Measurements from ENCODE around the gene LVRN. TPM values are rescaled to one million over a fixed set of nuclear protein-coding genes. Genes with fewer than 3 reads are reported as not detected.

The LVRN gene
- total and polyA plus RNA-seq, 8 donors = 0.08 to 0.61 (median 0.28) TPM; not detected in 1

Other genes starting within 250 kb of the LVRN start
- 1 to 10 TPM; 1.9 to 8.7 (median 3.8) TPM for gene CDO1, start 145.8 kb upstream of the LVRN start, total RNA-seq
- 10 to 100 TPM in 1 of 2 donors, 1 to 10 TPM in 1; 6.7 to 19.7 TPM for gene CDO1, start 145.8 kb upstream of the LVRN start, polyA plus RNA-seq
- gene ATG12, start 120.9 kb upstream of the LVRN start, total RNA-seq = 10 to 100 TPM; 13.0 to 21.5 (median 14.6) TPM
- 10 to 100 TPM; 16.1 to 28.4 TPM for gene ATG12, start 120.9 kb upstream of the LVRN start, polyA plus RNA-seq
- gene AP3S1, start 120.5 kb upstream of the LVRN start, total RNA-seq = 10 to 100 TPM; 40.6 to 58.4 (median 52.5) TPM
- 10 to 100 TPM; 26.0 to 36.4 TPM for gene AP3S1, start 120.5 kb upstream of the LVRN start, polyA plus RNA-seq
- gene ARL14EPL, start 70.0 kb downstream of the LVRN start, total RNA-seq = not detected
- not detected for gene ARL14EPL, start 70.0 kb downstream of the LVRN start, polyA plus RNA-seq
- 10 to 100 TPM; 12.8 to 21.8 (median 14.7) TPM for gene COMMD10, start 122.5 kb downstream of the LVRN start, total RNA-seq
- 10 to 100 TPM; 14.3 to 14.8 TPM for gene COMMD10, start 122.5 kb downstream of the LVRN start, polyA plus RNA-seq